Skeletal muscle satellite cell (primary cell): ENCODE measurements around the gene ARHGEF37.
"Not testable (repeated sequence)": the region's sequence is repeated elsewhere in the genome, so short reads cannot be mapped to it uniquely, and the experiment has no call there.

Experiments used
- H3K27me3 ChIP-seq: 2 replicates; pipeline ENCODE4 v1.7.0; 2013; ENCODE audit warnings: low read length; ENCODE audit not compliant: control insufficient read depth, insufficient read depth
- H3K36me3 ChIP-seq: 2 replicates; pipeline ENCODE4 v1.7.0; 2013; ENCODE audit warnings: mild to moderate bottlenecking, control low read depth, low read length; ENCODE audit not compliant: insufficient read depth
- H3K4me1 ChIP-seq: 2 replicates; pipeline ENCODE4 v1.7.0; 2013; ENCODE audit warnings: low read length; ENCODE audit not compliant: control insufficient read depth, insufficient read depth
- H3K4me2 ChIP-seq: 2 replicates; pipeline ENCODE4 v1.7.0; 2013; ENCODE audit warnings: mild to moderate bottlenecking, low read length
- H3K4me3 ChIP-seq: 2 replicates; pipeline ENCODE4 v1.7.0; 2013; ENCODE audit warnings: low read length
- H3K9ac ChIP-seq: 2 replicates; pipeline ENCODE4 v1.7.0; 2013; ENCODE audit warnings: mild to moderate bottlenecking, low read depth, low read length, moderate library complexity
- H3K9me3 ChIP-seq: replicated peaks from 2 replicates; pipeline ENCODE4 v1.7.0; 2013; ENCODE audit warnings: mild to moderate bottlenecking, control low read depth, low read length

Gene ARHGEF37

DNA sequence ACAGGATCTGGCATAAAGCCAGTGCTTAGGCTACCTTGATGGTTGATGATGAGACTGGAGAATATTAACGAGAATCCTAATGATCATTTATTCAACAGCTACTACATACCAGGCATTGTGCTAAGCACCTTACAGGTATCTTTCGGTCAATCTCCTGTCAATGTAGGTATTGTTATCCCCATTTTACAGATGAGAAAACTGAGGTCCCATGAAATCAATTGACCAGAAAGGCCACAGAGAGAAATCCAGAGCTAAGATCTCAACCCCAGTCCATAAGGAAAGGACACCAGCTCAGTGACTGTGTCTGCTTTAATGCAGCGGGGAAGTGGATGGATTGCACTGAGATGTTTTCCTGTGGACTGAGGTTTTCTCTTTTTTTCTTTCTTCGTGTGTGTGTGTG, 63.3 kb downstream of the ARHGEF37 start:
- Histone ChIP-seq H3K36me3 (no peaks in the 10 kb centered on the region), H3K4me2 (no peak overlapping the region), H3K27me3 (no peaks in the 10 kb centered on the region), H3K9me3 (no peaks in the 10 kb centered on the region), H3K4me1 (peaks cover 10% of the 10 kb centered on the region), H3K4me3 (no peak overlapping the region), H3K9ac (no peak overlapping the region)

- Histone ChIP-seq H3K4me3 (no peak overlapping the region), H3K4me1 (peaks cover 10% of the 10 kb centered on the region), H3K9ac (no peak overlapping the region), H3K4me2 (no peak overlapping the region), H3K36me3 (no peaks in the 10 kb centered on the region), H3K9me3 (no peaks in the 10 kb centered on the region), H3K27me3 (no peaks in the 10 kb centered on the region)
These were observed 63.9 kb downstream of the ARHGEF37 start for GRCh38 chr5:149645236-149645635.

DNA sequence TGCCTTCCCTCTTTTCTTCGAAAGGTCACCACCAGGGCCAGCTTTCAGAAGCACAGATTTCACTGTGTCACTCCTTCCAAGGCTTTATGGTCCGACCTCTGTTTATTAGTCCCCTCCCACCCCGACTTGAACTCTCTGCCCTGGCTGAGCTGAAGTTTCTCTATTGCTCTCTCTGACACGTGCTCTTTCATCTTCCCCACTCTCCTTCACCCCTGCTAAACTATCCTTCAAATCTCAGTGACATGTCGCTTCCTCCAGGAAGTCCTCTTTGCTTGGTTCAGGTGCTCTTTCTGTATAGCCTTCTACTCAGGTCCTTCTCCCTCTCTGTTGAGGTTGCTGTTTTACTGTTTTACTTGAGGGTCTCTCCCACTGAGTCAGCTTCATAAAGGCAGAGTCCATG, 64.4 kb downstream of the ARHGEF37 start:
- no peak overlapping the region for H3K4me2 ChIP-seq
- H3K9ac ChIP-seq: no peak overlapping the region
- H3K27me3 ChIP-seq: no peaks in the 10 kb centered on the region
- no peak overlapping the region for H3K4me3 ChIP-seq
- H3K9me3 ChIP-seq: no peaks in the 10 kb centered on the region
- peaks cover 7% of the 10 kb centered on the region for H3K4me1 ChIP-seq
- no peaks in the 10 kb centered on the region for H3K36me3 ChIP-seq

GRCh38 chr5:149646564-149646963, 65.3 kb downstream of the ARHGEF37 start:
- H3K4me2 ChIP-seq: no peak overlapping the region
- no peaks in the 10 kb centered on the region for H3K36me3 ChIP-seq
- H3K27me3 ChIP-seq: no peaks in the 10 kb centered on the region
- H3K4me1 ChIP-seq: no peaks in the 10 kb centered on the region
- no peak overlapping the region for H3K9ac ChIP-seq
- H3K4me3 ChIP-seq: no peak overlapping the region
- H3K9me3 ChIP-seq: no peaks in the 10 kb centered on the region

DNA sequence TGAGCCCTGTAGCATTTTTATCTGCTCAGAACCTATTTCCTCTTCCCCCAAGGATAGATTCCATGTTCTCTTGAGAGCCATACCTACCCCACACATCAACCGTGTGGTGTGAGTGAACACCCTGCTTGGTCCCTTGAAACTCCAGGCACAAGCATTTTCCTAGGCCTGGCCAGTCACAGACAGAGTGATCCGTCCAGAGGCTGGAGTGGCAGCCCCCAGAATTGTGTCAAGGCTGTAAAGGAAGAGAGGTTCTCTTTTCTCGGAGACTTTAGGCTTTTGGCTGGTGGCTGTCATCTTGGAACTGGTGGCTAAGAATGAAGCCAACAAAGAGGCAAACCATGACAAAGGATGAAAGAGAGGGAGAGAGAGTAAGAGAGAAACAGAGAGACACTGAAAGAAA, 66.0 kb downstream of the ARHGEF37 start:
- Histone ChIP-seq H3K36me3 (no peaks in the 10 kb centered on the region), H3K4me2 (no peak overlapping the region), H3K4me3 (no peak overlapping the region), H3K9ac (no peak overlapping the region), H3K9me3 (no peaks in the 10 kb centered on the region), H3K4me1 (no peaks in the 10 kb centered on the region), H3K27me3 (no peaks in the 10 kb centered on the region)

GRCh38 chr5:149648464-149649393, 67.4 kb downstream of the ARHGEF37 start:
- not testable (repeated sequence) for H3K36me3 ChIP-seq, H3K9me3 ChIP-seq, H3K4me2 ChIP-seq, H3K27me3 ChIP-seq, H3K9ac ChIP-seq, H3K4me1 ChIP-seq, H3K4me3 ChIP-seq

- H3K36me3 ChIP-seq, H3K4me1 ChIP-seq, H3K4me2 ChIP-seq, H3K9me3 ChIP-seq, H3K27me3 ChIP-seq, H3K4me3 ChIP-seq, H3K9ac ChIP-seq: not testable (repeated sequence)
These were observed 68.4 kb downstream of the ARHGEF37 start for GRCh38 chr5:149649730-149650129.

- no peaks in the 10 kb centered on the region for H3K4me1 ChIP-seq
- no peak overlapping the region for H3K4me2 ChIP-seq
- peaks cover 8% of the 10 kb centered on the region for H3K27me3 ChIP-seq
- H3K9ac ChIP-seq: no peak overlapping the region
- H3K9me3 ChIP-seq: no peaks in the 10 kb centered on the region
- H3K36me3 ChIP-seq: no peaks in the 10 kb centered on the region
- no peak overlapping the region for H3K4me3 ChIP-seq
These were observed 70.4 kb downstream of the ARHGEF37 start for GRCh38 chr5:149651686-149652085.

DNA sequence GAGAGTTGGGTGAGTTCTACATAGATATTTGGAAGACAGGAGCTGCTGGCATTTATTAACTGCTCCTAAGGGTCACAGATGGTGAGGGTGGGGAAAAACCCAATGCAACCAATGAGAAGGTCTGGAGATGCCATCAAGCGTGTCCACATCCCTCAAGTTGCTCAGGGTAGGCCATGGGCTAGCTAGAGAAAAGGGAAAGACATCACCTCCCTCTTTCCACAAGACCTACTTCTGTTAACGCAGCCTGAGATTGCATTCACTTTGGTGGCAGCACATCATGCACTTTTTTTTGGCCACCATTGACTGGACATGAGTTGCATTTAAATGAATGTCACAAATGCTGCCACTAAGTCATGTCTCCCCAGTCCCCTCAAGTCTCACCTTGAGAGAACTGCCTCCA, 71.4 kb downstream of the ARHGEF37 start:
- H3K4me3 ChIP-seq: no peak overlapping the region
- no peaks in the 10 kb centered on the region for H3K9me3 ChIP-seq
- H3K9ac ChIP-seq: no peak overlapping the region
- no peaks in the 10 kb centered on the region for H3K4me1 ChIP-seq
- H3K36me3 ChIP-seq: no peaks in the 10 kb centered on the region
- no peak overlapping the region for H3K4me2 ChIP-seq
- H3K27me3 ChIP-seq: peaks cover 16% of the 10 kb centered on the region

DNA sequence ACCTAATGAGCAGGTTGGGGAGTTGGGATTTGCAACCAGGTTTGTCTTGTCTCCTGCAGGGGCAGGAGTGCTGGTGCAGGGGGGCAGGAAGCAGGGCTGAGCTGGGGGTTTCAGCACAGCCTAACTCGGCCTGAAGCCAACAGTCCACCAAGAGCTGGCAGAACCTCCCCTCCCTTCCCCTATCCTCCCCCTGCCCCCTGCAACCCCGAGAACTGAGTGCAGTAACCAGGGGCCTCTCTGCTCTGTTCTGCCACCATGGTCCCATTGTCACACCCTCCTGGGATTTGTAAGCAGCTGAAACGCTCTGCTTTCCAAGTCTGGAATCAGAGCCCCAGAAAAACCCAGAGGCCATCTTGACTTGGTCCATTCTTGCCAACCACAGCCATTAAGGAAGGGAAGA, 72.9 kb downstream of the ARHGEF37 start:
- H3K9me3 ChIP-seq: no peaks in the 10 kb centered on the region
- H3K36me3 ChIP-seq: no peaks in the 10 kb centered on the region
- H3K4me2 ChIP-seq: no peak overlapping the region
- H3K9ac ChIP-seq: no peak overlapping the region
- no peak overlapping the region for H3K4me3 ChIP-seq
- peaks cover 27% of the 10 kb centered on the region for H3K27me3 ChIP-seq
- no peaks in the 10 kb centered on the region for H3K4me1 ChIP-seq

DNA sequence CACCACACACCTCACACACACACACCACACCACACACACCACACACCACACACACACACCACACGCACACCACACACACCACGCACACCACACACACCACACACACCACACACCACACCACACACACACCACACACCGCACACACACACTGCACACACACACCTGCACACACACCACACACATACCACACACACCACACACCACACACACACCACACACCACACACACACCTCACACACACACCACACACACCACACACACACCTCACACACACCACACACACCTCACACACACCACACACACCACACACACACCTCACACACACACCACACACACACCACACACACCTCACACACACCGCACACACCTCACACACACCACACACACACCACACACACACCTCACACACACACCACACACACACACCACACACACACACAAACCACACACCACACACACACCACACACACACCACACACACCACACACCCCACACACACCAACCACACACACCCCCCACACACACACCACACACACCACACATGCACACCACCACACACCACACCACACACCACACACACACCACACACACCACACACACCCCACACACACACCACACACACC, 73.7 kb downstream of the ARHGEF37 start:
- Histone ChIP-seq H3K4me2 (no peak overlapping the region), H3K9ac (no peak overlapping the region), H3K36me3 (no peaks in the 10 kb centered on the region), H3K4me3 (no peak overlapping the region), H3K9me3 (no peaks in the 10 kb centered on the region), H3K27me3 (peaks cover 31% of the 10 kb centered on the region), H3K4me1 (no peaks in the 10 kb centered on the region)
